H9 (cell line): Measurements from ENCODE around the gene ADTRP. TPM values are rescaled to one million over a fixed set of nuclear protein-coding genes. Genes with fewer than 3 reads are reported as not detected.

ENCODE experiments used
- DNase-seq: peaks from one replicate; pipeline ENCODE4 v3.0.0-alpha.2; 2017
- H2AFZ ChIP-seq: one replicate; pipeline ENCODE4 v1.6.1; 2013; ENCODE audit warnings: mild to moderate bottlenecking, low read length, control low read depth, moderate library complexity
- H2AK5ac ChIP-seq: 2 replicates; pipeline ENCODE4 v1.6.1; 2013; ENCODE audit warnings: low read length, control low read depth, mixed read lengths; ENCODE audit not compliant: insufficient read length
- H2BK120ac ChIP-seq: one replicate; pipeline ENCODE4 v1.6.1; 2013; ENCODE audit warnings: low read depth, mild to moderate bottlenecking, low read length, control low read depth, inconsistent platforms; ENCODE audit not compliant: poor library complexity, severe bottlenecking
- H2BK12ac ChIP-seq: 2 replicates; pipeline ENCODE4 v1.6.1; 2013; ENCODE audit warnings: low read length, control low read depth, mixed read lengths, low read depth; ENCODE audit not compliant: insufficient read length
- H2BK15ac ChIP-seq: 2 replicates; pipeline ENCODE4 v1.6.1; 2013; ENCODE audit warnings: low read depth, low read length, control low read depth
- H2BK20ac ChIP-seq: one replicate; pipeline ENCODE4 v1.6.1; 2013; ENCODE audit warnings: low read depth, mild to moderate bottlenecking, low read length, control low read depth, inconsistent platforms; ENCODE audit not compliant: poor library complexity, severe bottlenecking
- H2BK5ac ChIP-seq: 2 replicates; pipeline ENCODE4 v1.6.1; 2013; ENCODE audit warnings: low read length, control low read depth, mixed read lengths; ENCODE audit not compliant: insufficient read length
- H3K14ac ChIP-seq: 2 replicates; pipeline ENCODE4 v1.6.1; 2013; ENCODE audit warnings: low read length, control low read depth; ENCODE audit not compliant: insufficient read depth
- H3K18ac ChIP-seq: 2 replicates; pipeline ENCODE4 v1.6.1; 2013; ENCODE audit warnings: low read depth, mild to moderate bottlenecking, mixed read lengths, low read length, control low read depth; ENCODE audit not compliant: insufficient read length
- H3K23ac ChIP-seq: 2 replicates; pipeline ENCODE4 v1.6.1; 2013; ENCODE audit warnings: low read length, control low read depth, mixed read lengths, low read depth; ENCODE audit not compliant: insufficient read length
- H3K23me2 ChIP-seq: 2 replicates; pipeline ENCODE4 v1.6.1; 2013; ENCODE audit warnings: low read depth, mild to moderate bottlenecking, mixed read lengths, low read length, control low read depth; ENCODE audit not compliant: insufficient read length, poor library complexity, severe bottlenecking
- H3K27ac ChIP-seq: 2 replicates; pipeline ENCODE4 v1.5.1; 2013; ENCODE audit warnings: low read length, control low read depth, mixed read lengths, low read depth; ENCODE audit not compliant: insufficient read length
- H3K27me3 ChIP-seq: 2 replicates; pipeline ENCODE4 v1.6.1; 2013; ENCODE audit warnings: low read length, control low read depth, inconsistent platforms; ENCODE audit not compliant: insufficient read depth
- H3K4ac ChIP-seq: 2 replicates; pipeline ENCODE4 v1.6.1; 2013; ENCODE audit warnings: low read depth, mild to moderate bottlenecking, control low read depth, inconsistent platforms, low read length, moderate library complexity
- H3K4me1 ChIP-seq: 2 replicates; pipeline ENCODE4 v1.6.1; 2013; ENCODE audit warnings: low read length, control low read depth, inconsistent platforms; ENCODE audit not compliant: insufficient read depth
- H3K4me2 ChIP-seq: 2 replicates; pipeline ENCODE4 v1.6.1; 2013; ENCODE audit warnings: low read length, control low read depth, mixed read lengths; ENCODE audit not compliant: insufficient read length, insufficient read depth
- H3K56ac ChIP-seq: 2 replicates; pipeline ENCODE4 v1.6.1; 2013; ENCODE audit warnings: low read depth, mild to moderate bottlenecking, mixed read lengths, low read length, control low read depth; ENCODE audit not compliant: insufficient read length
- H3K79me1 ChIP-seq: 2 replicates; pipeline ENCODE4 v1.6.1; 2013; ENCODE audit warnings: low read depth, mild to moderate bottlenecking, moderate library complexity, low read length, control low read depth, inconsistent platforms; ENCODE audit not compliant: insufficient read depth, poor library complexity, severe bottlenecking
- H3K79me2 ChIP-seq: 2 replicates; pipeline ENCODE4 v1.6.1; 2013; ENCODE audit warnings: low read length, control low read depth, inconsistent platforms; ENCODE audit not compliant: insufficient read depth
- H3K9ac ChIP-seq: 2 replicates; pipeline ENCODE4 v1.6.1; 2013; ENCODE audit warnings: low read length, control low read depth, mixed read lengths; ENCODE audit not compliant: insufficient read length; ENCODE audit errors: extremely low read depth
- H3K9me3 ChIP-seq: one replicate; pipeline ENCODE4 v1.6.1; 2013; ENCODE audit warnings: low read depth, low read length, inconsistent platforms; ENCODE audit not compliant: control insufficient read depth
- H3T11ph ChIP-seq: one replicate; pipeline ENCODE4 v1.6.1; 2013; ENCODE audit warnings: mild to moderate bottlenecking, low read length, control low read depth, inconsistent platforms
- H4K20me1 ChIP-seq: one replicate; pipeline ENCODE4 v1.6.1; 2013; ENCODE audit not compliant: control insufficient read depth, insufficient read length, insufficient read depth
- H4K5ac ChIP-seq: 2 replicates; pipeline ENCODE4 v1.6.1; 2013; ENCODE audit warnings: low read depth, mild to moderate bottlenecking, mixed read lengths, low read length, control low read depth; ENCODE audit not compliant: insufficient read length
- H4K8ac ChIP-seq: replicated peaks from 2 replicates; pipeline ENCODE4 v1.6.1; 2013; ENCODE audit warnings: low read length, control low read depth, mixed read lengths, low read depth; ENCODE audit not compliant: insufficient read length
- H4K91ac ChIP-seq: 2 replicates; pipeline ENCODE4 v1.6.1; 2013; ENCODE audit warnings: low read depth, mild to moderate bottlenecking, moderate library complexity, mixed read lengths, low read length, control low read depth; ENCODE audit not compliant: insufficient read length
- H3K27ac Mint-ChIP-seq, 3 experiments: 2 replicates in 2 of 3; 3 replicates in 1 of 3; pipeline ENCODE4 v1.8.0; 2020 to 2021; ENCODE audit warnings: mixed read lengths in 3 of 3, mild to moderate bottlenecking in 1 of 3, moderate library complexity in 1 of 3
- H3K27me3 Mint-ChIP-seq: 2 replicates; pipeline ENCODE4 v1.8.0; 2021; ENCODE audit warnings: low read depth, mild to moderate bottlenecking, moderate library complexity, mixed read lengths
- H3K36me3 Mint-ChIP-seq, 3 experiments: 2 replicates in 2 of 3; 3 replicates in 1 of 3; pipeline ENCODE4 v1.8.0; 2020 to 2021; ENCODE audit warnings: low read depth in 3 of 3, mixed read lengths in 3 of 3; ENCODE audit not compliant: insufficient read depth in 1 of 3
- H3K4me1 Mint-ChIP-seq, 2 experiments: 2 replicates each; pipeline ENCODE4 v1.8.0; 2020; ENCODE audit warnings: mixed read lengths in 2 of 2
- H3K4me3 Mint-ChIP-seq, 2 experiments: 2 replicates in 1 of 2; 3 replicates in 1 of 2; pipeline ENCODE4 v1.8.0; 2020 to 2021; ENCODE audit warnings: mild to moderate bottlenecking in 2 of 2, mixed read lengths in 2 of 2, moderate library complexity in 1 of 2
- H3K9me3 Mint-ChIP-seq, 2 experiments: 2 replicates in 1 of 2; 3 replicates in 1 of 2; pipeline ENCODE4 v1.8.0; 2020; ENCODE audit warnings: mild to moderate bottlenecking in 2 of 2, mixed read lengths in 2 of 2, moderate library complexity in 1 of 2
- CTCF ChIP-seq: fragments of 200-600 bp; sonication (generic); conservative IDR thresholded peaks from 3 replicates; pipeline ENCODE4 v1.8.0; 2021; ENCODE audit warnings: antibody characterized with exemption, mild to moderate bottlenecking
- WGBS: extraction: QIAGEN DNeasy Blood & Tissue Kit; methylation state at CpG from one replicate; pipeline ENCODE4 v1.1.7; 2013; ENCODE audit warnings: missing lambda C conversion rate, low lambda C conversion rate, mixed read lengths; ENCODE audit not compliant: insufficient read length; ENCODE audit errors: extremely low coverage; 5-methylcytosine and 5-hydroxymethylcytosine counted together
- total RNA-seq: library from RNA; stranded (reverse); gene quantifications from 2 replicates; pipeline ENCODE4 v1.2.1, GENCODE V29; 2021

ADTRP gene
- total RNA-seq, 1 experiment from 2014 or later, result not detected

- no peaks in the 10 kb centered on the region; the same call in 1 of the 2 replicates for H3K27me3 ChIP-seq
- H3K4me1 ChIP-seq, result peaks cover 8% of the 10 kb centered on the region; the same call in 1 of the 2 replicates
- no peak overlapping the region for H3K18ac ChIP-seq
- Mint-ChIP-seq H3K9me3 (no peaks in the 10 kb centered on the region; a peak in 1 of 5 replicates), H3K4me3 (no peak overlapping the region), H3K27me3 (no peaks in the 10 kb centered on the region; the same call in 1 of the 2 replicates), H3K27ac (no peak overlapping the region), H3K4me1 (peaks cover 30 to 39% of the 10 kb centered on the region in 2 experiments), H3K36me3 (peaks cover 0 to 1% (median 0%) of the 10 kb centered on the region in 3 experiments; a peak in 1 of 7 replicates)
- H2BK15ac ChIP-seq, result no peak overlapping the region
- H3K56ac ChIP-seq, result no peak overlapping the region
- H3K27ac ChIP-seq, result no peak overlapping the region
- no peak overlapping the region for H2BK120ac ChIP-seq
- no CpG with 5 or more reads among the region's 8 CpGs for WGBS
- no peak for TF ChIP-seq CTCF
- no peak overlapping the region for H4K8ac ChIP-seq
- H2AFZ ChIP-seq, result no peak overlapping the region
- no peaks in the 10 kb centered on the region for H3K79me1 ChIP-seq
- H3K9ac ChIP-seq, result no peak overlapping the region
- no peak overlapping the region for H2AK5ac ChIP-seq
- H4K20me1 ChIP-seq, result no peaks in the 10 kb centered on the region
- no peaks in the 10 kb centered on the region for H3K9me3 ChIP-seq
- no peak overlapping the region for H3T11ph ChIP-seq
- DNase-seq, result no peak
- no peak overlapping the region for H3K14ac ChIP-seq
- no peak overlapping the region for H4K5ac ChIP-seq
- H4K91ac ChIP-seq, result no peak overlapping the region
- H2BK5ac ChIP-seq, result no peak overlapping the region
- H3K79me2 ChIP-seq, result no peaks in the 10 kb centered on the region
- no peak overlapping the region for H2BK20ac ChIP-seq
- no peak overlapping the region for H3K23ac ChIP-seq
- no peak overlapping the region for H2BK12ac ChIP-seq
- no peaks in the 10 kb centered on the region for H3K23me2 ChIP-seq
- no peak overlapping the region for H3K4ac ChIP-seq
- no peak overlapping the region for H3K4me2 ChIP-seq
Measured at GRCh38 chr6:11775791-11776409, 2.7 kb downstream of the ADTRP start.
